Measurements from ENCODE around the gene UGT1A8.

- no peak for TF ChIP-seq CTCF (conservative IDR thresholded peaks at IDR 0.05; ENCODE audit: low read depth in 2 of 2)
- TF ChIP-seq POLR2AphosphoS5 (IDR thresholded peaks at IDR 0.05; ENCODE audit: low read depth): no peak
- no peak for TF ChIP-seq JUNB (IDR thresholded peaks at IDR 0.05; ENCODE audit: unreplicated experiment)
- no peak for TF ChIP-seq REST (IDR thresholded peaks at IDR 0.05; ENCODE audit: unreplicated experiment)
- no peak for TF ChIP-seq EZH2 (IDR thresholded peaks at IDR 0.05; ENCODE audit: low read depth, unreplicated experiment)
- TF ChIP-seq ETS1 (IDR thresholded peaks at IDR 0.05): no peak
Measured at GRCh38 chr2:233813236-233814055, 196.0 kb downstream of the UGT1A8 start.
